ENCODE data around the gene CLDN19. TPM values are rescaled to one million over a fixed set of nuclear protein-coding genes. Genes with fewer than 3 reads are reported as not detected.
A peak's percentile ranks its signal among the peaks of the same experiment; 100 is the strongest.

CLDN19 gene
- total and polyA plus RNA-seq, 4 experiments from 2014 or later, result not detected

GRCh38 chr1:42698081-42698813 lies 41.8 kb downstream of the CLDN19 start:
- peaks cover 72 to 95% of the 10 kb centered on the region in 2 donors for H3K36me3 Mint-ChIP-seq
- Histone ChIP-seq H3K4me1 (ENCODE audit: insufficient read depth, low read length) (peaks cover 6% of the 10 kb centered on the region), H3K27me3 (ENCODE audit: insufficient read depth, low read length) (no peaks in the 10 kb centered on the region), H3K9me3 (ENCODE audit: control insufficient read depth in 1 of 2, low read length in 2 of 2) (no peaks in the 10 kb centered on the region), H3K27ac (ENCODE audit: low read depth, low read length) (no peak overlapping the region), H3K4me3 (ENCODE audit: low read length in 2 of 2) (no peak overlapping the region), H3K36me3 (ENCODE audit: insufficient read depth, low read length) (peaks cover 81% of the 10 kb centered on the region)
- H3K4me3 Mint-ChIP-seq, result no peak overlapping the region
- H3K4me1 Mint-ChIP-seq, result peaks cover 9 to 25% (median 16%) of the 10 kb centered on the region in 4 donors
- CTCF ChIA-PET (ENCODE audit: partially characterized antibody), result interaction anchor here (1.1 kb wide), 1 partner anchor 15 kb away, joined by 3 read pairs; no protein-coding TSS in a partner anchor
- no peak for DNase-seq
- no peaks in the 10 kb centered on the region for H3K9me3 Mint-ChIP-seq
- POLR2A ChIA-PET (ENCODE audit: partially characterized antibody), result interaction anchor here (2.3 kb wide), 1 partner anchor 15 kb away, joined by 10 read pairs; no protein-coding TSS in a partner anchor
- no peaks in the 10 kb centered on the region for H3K27me3 Mint-ChIP-seq
- peak overlapping the region in 1 of 7 donors; percentile 4 for H3K27ac Mint-ChIP-seq
- intact Hi-C loops (cut with micrococcal nuclease), result no loop called here

GRCh38 chr1:42692911-42693310 lies 47.1 kb downstream of the CLDN19 start:
- Histone ChIP-seq H3K4me3 (ENCODE audit: low read length in 2 of 2) (no peak overlapping the region), H3K4me1 (ENCODE audit: insufficient read depth, low read length) (peaks cover 60% of the 10 kb centered on the region), H3K9me3 (ENCODE audit: control insufficient read depth in 1 of 2, low read length in 2 of 2) (no peaks in the 10 kb centered on the region), H3K27me3 (ENCODE audit: insufficient read depth, low read length) (no peaks in the 10 kb centered on the region), H3K36me3 (ENCODE audit: insufficient read depth, low read length) (peaks cover 40% of the 10 kb centered on the region), H3K27ac (ENCODE audit: low read depth, low read length) (no peak overlapping the region)
- Mint-ChIP-seq H3K4me1 (peaks cover 54 to 78% (median 65%) of the 10 kb centered on the region in 4 donors), H3K36me3 (peaks cover 35 to 66% of the 10 kb centered on the region in 2 donors), H3K27me3 (no peaks in the 10 kb centered on the region), H3K27ac (peak overlapping the region in 6 of 7 donors; percentile 12 to 88 (median 48)), H3K9me3 (no peaks in the 10 kb centered on the region), H3K4me3 (peak overlapping the region in 4 of 8 donors; percentile 0 to 53 (median 30))
- intact Hi-C loops (cut with micrococcal nuclease), result no loop called here
- CTCF ChIA-PET (ENCODE audit: partially characterized antibody), result no interaction called here
- DNase-seq, result no peak
- POLR2A ChIA-PET (ENCODE audit: partially characterized antibody), result interaction anchor here (1.2 to 5.2 kb wide), 2 partner anchors 11 to 29 kb away, joined by 3 to 39 read pairs; partner anchors contain the start of gene YBX1

GRCh38 chr1:42692461-42692860 lies 47.6 kb downstream of the CLDN19 start:
- H3K9me3 Mint-ChIP-seq, result no peaks in the 10 kb centered on the region
- ChIA-PET POLR2A (ENCODE audit: partially characterized antibody) (interaction anchor here (1.2 to 5.2 kb wide), 2 partner anchors 10 to 28 kb away, joined by 3 to 39 read pairs; partner anchors contain the start of gene YBX1), CTCF (ENCODE audit: partially characterized antibody) (interaction anchor here (1.0 kb wide), 1 partner anchor 10 kb away, joined by 5 read pairs; the partner anchor contains the start of gene YBX1)
- Histone ChIP-seq H3K9me3 (ENCODE audit: control insufficient read depth in 1 of 2, low read length in 2 of 2) (no peaks in the 10 kb centered on the region), H3K4me3 (ENCODE audit: low read length in 2 of 2) (no peak overlapping the region), H3K27ac (ENCODE audit: low read depth, low read length) (no peak overlapping the region), H3K36me3 (ENCODE audit: insufficient read depth, low read length) (peaks cover 36% of the 10 kb centered on the region), H3K27me3 (ENCODE audit: insufficient read depth, low read length) (no peaks in the 10 kb centered on the region), H3K4me1 (ENCODE audit: insufficient read depth, low read length) (peaks cover 64% of the 10 kb centered on the region)
- no peak for DNase-seq
- H3K27me3 Mint-ChIP-seq, result no peaks in the 10 kb centered on the region
- H3K4me3 Mint-ChIP-seq, result peak overlapping the region in 3 of 8 donors; percentile 26 to 57 (median 53)
- intact Hi-C loops (cut with micrococcal nuclease), result no loop called here
- peaks cover 35 to 66% of the 10 kb centered on the region in 2 donors for H3K36me3 Mint-ChIP-seq
- peak overlapping the region in 6 of 7 donors; percentile 12 to 66 (median 54) for H3K27ac Mint-ChIP-seq
- H3K4me1 Mint-ChIP-seq, result peaks cover 58 to 83% (median 70%) of the 10 kb centered on the region in 4 donors

GRCh38 chr1:42691157-42691498 lies 48.9 kb downstream of the CLDN19 start:
- no peak for DNase-seq
- no peaks in the 10 kb centered on the region for H3K9me3 Mint-ChIP-seq
- H3K36me3 Mint-ChIP-seq, result peaks cover 24 to 53% of the 10 kb centered on the region in 2 donors
- intact Hi-C loops (cut with micrococcal nuclease), result no loop called here
- H3K27me3 ChIP-seq (ENCODE audit: insufficient read depth, low read length), result no peaks in the 10 kb centered on the region
- H3K4me1 ChIP-seq (ENCODE audit: insufficient read depth, low read length), result peaks cover 77% of the 10 kb centered on the region
- H3K4me3 ChIP-seq (ENCODE audit: low read length in 2 of 2), result no peak overlapping the region
- H3K27me3 Mint-ChIP-seq, result no peaks in the 10 kb centered on the region
- peaks cover 69 to 95% (median 82%) of the 10 kb centered on the region in 4 donors for H3K4me1 Mint-ChIP-seq
- H3K9me3 ChIP-seq (ENCODE audit: control insufficient read depth in 1 of 2, low read length in 2 of 2), result no peaks in the 10 kb centered on the region
- POLR2A ChIA-PET (ENCODE audit: partially characterized antibody), result interaction anchor here (1.3 to 5.2 kb wide), 2 partner anchors 9 to 125 kb away, joined by 3 to 39 read pairs; partner anchors contain the start of gene YBX1
- H3K36me3 ChIP-seq (ENCODE audit: insufficient read depth, low read length), result peaks cover 23% of the 10 kb centered on the region
- CTCF ChIA-PET (ENCODE audit: partially characterized antibody), result interaction anchor here (0.9 to 1.2 kb wide), 2 partner anchors 67 to 109 kb away, joined by 3 to 5 read pairs; no protein-coding TSS in a partner anchor
- H3K27ac Mint-ChIP-seq, result peak overlapping the region in 2 of 7 donors; percentile 5 to 17
- H3K27ac ChIP-seq (ENCODE audit: low read depth, low read length), result no peak overlapping the region
- H3K4me3 Mint-ChIP-seq, result peak overlapping the region in 2 of 8 donors; percentile 51 to 61

GRCh38 chr1:42690477-42691156 lies 49.4 kb downstream of the CLDN19 start:
- no peaks in the 10 kb centered on the region for H3K9me3 Mint-ChIP-seq
- H3K4me1 Mint-ChIP-seq, result peaks cover 71 to 95% (median 86%) of the 10 kb centered on the region in 4 donors
- H3K27ac ChIP-seq (ENCODE audit: low read depth, low read length), result no peak overlapping the region
- no peaks in the 10 kb centered on the region for H3K27me3 Mint-ChIP-seq
- no peak overlapping the region for H3K4me3 ChIP-seq (ENCODE audit: low read length in 2 of 2)
- DNase-seq, result no peak
- H3K36me3 ChIP-seq (ENCODE audit: insufficient read depth, low read length), result peaks cover 18% of the 10 kb centered on the region
- H3K4me3 Mint-ChIP-seq, result peak overlapping the region in 6 of 8 donors; percentile 8 to 61 (median 42)
- H3K9me3 ChIP-seq (ENCODE audit: control insufficient read depth in 1 of 2, low read length in 2 of 2), result no peaks in the 10 kb centered on the region
- intact Hi-C loops (cut with micrococcal nuclease), result no loop called here
- peaks cover 83% of the 10 kb centered on the region for H3K4me1 ChIP-seq (ENCODE audit: insufficient read depth, low read length)
- H3K27ac Mint-ChIP-seq, result peak overlapping the region in 3 of 7 donors; percentile 5 to 53 (median 17)
- CTCF ChIA-PET (ENCODE audit: partially characterized antibody), result interaction anchor here (0.9 to 1.2 kb wide), 2 partner anchors 68 to 108 kb away, joined by 3 to 5 read pairs; no protein-coding TSS in a partner anchor
- H3K36me3 Mint-ChIP-seq, result peaks cover 19 to 48% of the 10 kb centered on the region in 2 donors
- H3K27me3 ChIP-seq (ENCODE audit: insufficient read depth, low read length), result no peaks in the 10 kb centered on the region
- POLR2A ChIA-PET (ENCODE audit: partially characterized antibody), result interaction anchor here (0.6 to 5.2 kb wide), 4 partner anchors 8 to 125 kb away, joined by 3 to 39 read pairs (median 3); partner anchors contain the start of gene YBX1

GRCh38 chr1:42689912-42690311 lies 50.1 kb downstream of the CLDN19 start:
- POLR2A ChIA-PET (ENCODE audit: partially characterized antibody), result interaction anchor here (0.8 to 5.2 kb wide), 4 partner anchors 8 to 126 kb away, joined by 3 to 39 read pairs (median 4); partner anchors contain the start of genes PPIH and YBX1
- Histone ChIP-seq H3K9me3 (ENCODE audit: control insufficient read depth in 1 of 2, low read length in 2 of 2) (no peaks in the 10 kb centered on the region), H3K36me3 (ENCODE audit: insufficient read depth, low read length) (peaks cover 11% of the 10 kb centered on the region), H3K4me1 (ENCODE audit: insufficient read depth, low read length) (peaks cover 90% of the 10 kb centered on the region), H3K4me3 (ENCODE audit: low read length in 2 of 2) (no peak overlapping the region), H3K27me3 (ENCODE audit: insufficient read depth, low read length) (no peaks in the 10 kb centered on the region), H3K27ac (ENCODE audit: low read depth, low read length) (no peak overlapping the region)
- Mint-ChIP-seq H3K4me3 (peak overlapping the region in 5 of 8 donors; percentile 9 to 67 (median 29)), H3K27ac (peak overlapping the region in 2 of 7 donors; percentile 5 to 39), H3K36me3 (peaks cover 17 to 46% of the 10 kb centered on the region in 2 donors), H3K9me3 (no peaks in the 10 kb centered on the region), H3K4me1 (peaks cover 75 to 98% (median 87%) of the 10 kb centered on the region in 4 donors), H3K27me3 (no peaks in the 10 kb centered on the region)
- CTCF ChIA-PET (ENCODE audit: partially characterized antibody), result interaction anchor here (1.0 to 1.1 kb wide), 2 partner anchors 32 to 112 kb away, joined by 3 to 5 read pairs; partner anchors contain the start of gene PPIH
- DNase-seq, result no peak
- intact Hi-C loops (cut with micrococcal nuclease), result loop anchor here (10.0 kb wide), 1 partner anchor 795 kb away; no protein-coding TSS in a partner anchor

Measured in CD4-positive, alpha-beta memory T cell (primary cell).